Peyer's patch (tissue), 4 donors: ENCODE measurements around the gene DMGDH.

ENCODE experiments used
- POLR2A ChIP-seq, 2 donors: fragments of 450-650 bp; IDR thresholded peaks; one replicate each; pipeline ENCODE4 v1.5.1; 2017; ENCODE audit warnings: antibody characterized with exemption in 2 of 2, mild to moderate bottlenecking in 2 of 2, moderate library complexity in 2 of 2
- TF ChIP-seq, protein P1 (sequence below), 6 experiments: fragments of 450-650 bp in 4 of 6; fragments of 200-600 bp in 2 of 6; sonication (generic) in 1 of 6; IDR thresholded peaks; one replicate each; pipeline ENCODE4 v1.5.1; 2017 to 2019; ENCODE audit warnings: antibody characterized with exemption in 6 of 6, mild to moderate bottlenecking in 3 of 6, moderate library complexity in 1 of 6

- TF ChIP-seq POLR2A (IDR thresholded peaks at IDR 0.05): no peak
- TF ChIP-seq, protein P1, sequence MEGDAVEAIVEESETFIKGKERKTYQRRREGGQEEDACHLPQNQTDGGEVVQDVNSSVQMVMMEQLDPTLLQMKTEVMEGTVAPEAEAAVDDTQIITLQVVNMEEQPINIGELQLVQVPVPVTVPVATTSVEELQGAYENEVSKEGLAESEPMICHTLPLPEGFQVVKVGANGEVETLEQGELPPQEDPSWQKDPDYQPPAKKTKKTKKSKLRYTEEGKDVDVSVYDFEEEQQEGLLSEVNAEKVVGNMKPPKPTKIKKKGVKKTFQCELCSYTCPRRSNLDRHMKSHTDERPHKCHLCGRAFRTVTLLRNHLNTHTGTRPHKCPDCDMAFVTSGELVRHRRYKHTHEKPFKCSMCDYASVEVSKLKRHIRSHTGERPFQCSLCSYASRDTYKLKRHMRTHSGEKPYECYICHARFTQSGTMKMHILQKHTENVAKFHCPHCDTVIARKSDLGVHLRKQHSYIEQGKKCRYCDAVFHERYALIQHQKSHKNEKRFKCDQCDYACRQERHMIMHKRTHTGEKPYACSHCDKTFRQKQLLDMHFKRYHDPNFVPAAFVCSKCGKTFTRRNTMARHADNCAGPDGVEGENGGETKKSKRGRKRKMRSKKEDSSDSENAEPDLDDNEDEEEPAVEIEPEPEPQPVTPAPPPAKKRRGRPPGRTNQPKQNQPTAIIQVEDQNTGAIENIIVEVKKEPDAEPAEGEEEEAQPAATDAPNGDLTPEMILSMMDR (IDR thresholded peaks at IDR 0.05): no peak
Observed at GRCh38 chr5:79007872-79008271, 61.6 kb downstream of the DMGDH start.
